Lung (tissue), 12 donors: ENCODE measurements around the gene GADD45B. TPM values are rescaled to one million over a fixed set of nuclear protein-coding genes. Genes with fewer than 3 reads are reported as not detected.

Experiments used
- ATAC-seq: fragments of 200-7000 bp; cut with Tn5 transposase; one replicate; pipeline ENCODE4 v1.9.1; 2020; ENCODE audit warnings: moderate number of reproducible peaks; ENCODE audit not compliant: insufficient read depth, low FRiP score
- DNase-seq, 3 donors: peaks; one replicate each; pipeline ENCODE4 v3.0.0-alpha.2; 2013 to 2017
- H3K27ac ChIP-seq, 2 donors: one replicate each; pipeline ENCODE4 v1.5.1; 2013; ENCODE audit warnings: mild to moderate bottlenecking in 2 of 2, moderate library complexity in 2 of 2, control low read depth in 1 of 2, inconsistent platforms in 1 of 2, low read depth in 1 of 2, low read length in 1 of 2
- H3K27me3 ChIP-seq, 3 donors: one replicate each; pipeline ENCODE4 v1.5.1; 2013; ENCODE audit warnings: low read length in 2 of 3; ENCODE audit not compliant: control insufficient read depth in 3 of 3, insufficient read depth in 3 of 3
- H3K36me3 ChIP-seq, 4 donors: one replicate each; pipeline ENCODE4 v1.5.1; 2013; ENCODE audit warnings: low read length in 4 of 4, mild to moderate bottlenecking in 1 of 4, moderate library complexity in 1 of 4; ENCODE audit not compliant: control insufficient read depth in 4 of 4, insufficient read depth in 4 of 4
- H3K4me1 ChIP-seq, 5 donors: one replicate each; pipeline ENCODE4 v1.5.1; 2013; ENCODE audit warnings: low read length in 5 of 5, mild to moderate bottlenecking in 2 of 5, moderate library complexity in 1 of 5; ENCODE audit not compliant: control insufficient read depth in 5 of 5, insufficient read depth in 5 of 5
- H3K4me3 ChIP-seq: one replicate; pipeline ENCODE4 v1.5.1; 2013; ENCODE audit warnings: mild to moderate bottlenecking, control low read depth, moderate library complexity
- H3K9ac ChIP-seq, 2 donors: one replicate each; pipeline ENCODE4 v1.5.1; 2013; ENCODE audit warnings: low read length in 2 of 2, control low read depth in 1 of 2; ENCODE audit not compliant: insufficient read depth in 1 of 2
- H3K9me3 ChIP-seq, 4 donors: one replicate each; pipeline ENCODE4 v1.5.1; 2013; ENCODE audit warnings: low read length in 3 of 4, mild to moderate bottlenecking in 1 of 4, moderate library complexity in 1 of 4; ENCODE audit not compliant: control insufficient read depth in 4 of 4, insufficient read depth in 3 of 4
- WGBS, 2 donors: extraction: QIAGEN DNeasy Blood & Tissue Kit; methylation state at CpG; one replicate each; pipeline ENCODE4 v1.1.7; 2013; 5-methylcytosine and 5-hydroxymethylcytosine counted together
- polyA plus RNA-seq, 2 donors: library from polyadenylated mRNA; stranded (reverse); fragments of 200-250 nt; gene quantifications; one replicate each; pipeline ENCODE4 v1.2.1, GENCODE V29; 2013
- total RNA-seq, 2 donors: library from RNA; depleted of rRNA in 1 of 2; stranded (reverse); fragments of >200 nt in 1 of 2; gene quantifications; one replicate each; pipeline ENCODE4 v1.2.1, GENCODE V29; 2014 to 2021
- TF ChIP-seq, protein P1 (sequence below): IDR thresholded peaks from 2 replicates; pipeline ENCODE4 v1.5.1; 2012; ENCODE audit warnings: mild to moderate bottlenecking; ENCODE audit errors: control extremely low read depth, extremely low read depth
- donor health status: control.
- donor health status: control.
- donor health status: Bipolar disorder and iron deficiency.
- donor health status: healthy.
- donor health status: DM: yes; HTN: yes; CAD: no.

The GADD45B gene
- total and polyA plus RNA-seq, 4 donors: 81.0 to 405 (median 92.6) TPM

DNA sequence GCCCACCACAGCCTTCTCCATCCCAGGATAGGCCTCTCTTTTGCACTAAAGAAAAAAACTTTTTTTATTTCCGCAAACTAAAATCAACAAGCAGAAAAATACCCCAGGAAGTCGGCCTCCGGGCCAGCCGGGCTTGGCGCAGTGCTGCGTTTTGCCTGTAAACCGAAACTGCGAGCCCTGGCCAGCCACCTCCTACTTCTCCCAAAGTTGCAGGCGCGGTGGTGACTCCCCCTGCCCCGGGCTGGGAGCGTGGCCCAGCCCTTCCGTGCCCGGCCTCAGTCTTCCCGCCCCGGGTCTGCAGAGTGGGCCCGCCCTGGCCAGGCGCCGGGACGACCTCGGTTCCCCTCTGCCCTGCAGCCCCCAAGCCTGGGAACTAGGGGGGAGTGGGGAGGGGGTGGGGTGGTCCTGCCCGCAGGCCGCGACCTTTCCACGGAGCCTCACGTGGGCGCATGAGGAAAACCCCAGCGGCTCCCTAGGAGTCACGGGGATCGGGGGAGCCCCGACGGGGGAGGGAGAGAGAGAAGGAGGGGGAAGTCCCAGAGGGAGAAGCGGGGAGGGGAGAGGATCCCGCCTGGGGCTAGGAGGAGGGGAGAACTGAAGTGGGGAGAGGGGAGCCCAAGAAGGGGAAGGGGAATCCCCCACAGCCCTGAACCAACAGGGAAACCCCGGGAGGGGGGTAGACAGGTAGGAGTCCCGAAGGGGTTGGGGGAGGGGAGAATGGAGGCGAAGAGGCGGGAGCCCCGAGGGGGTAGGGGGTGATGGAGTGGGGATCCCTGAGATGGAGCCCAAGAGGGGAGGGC, 3.0 kb downstream of the GADD45B start:
- H3K36me3 ChIP-seq: peaks cover 0 to 8% (median 0%) of the 10 kb centered on the region in 4 donors
- H3K9me3 ChIP-seq: peaks cover 0 to 4% (median 2%) of the 10 kb centered on the region in 4 donors
- WGBS, 2 donors: 2 to 4% methylated on average over 35 to 39 of the region's 39 CpGs
- H3K9ac ChIP-seq: no peak overlapping the region
- peaks cover 0 to 36% (median 4%) of the 10 kb centered on the region in 5 donors for H3K4me1 ChIP-seq
- TF ChIP-seq, protein P1, sequence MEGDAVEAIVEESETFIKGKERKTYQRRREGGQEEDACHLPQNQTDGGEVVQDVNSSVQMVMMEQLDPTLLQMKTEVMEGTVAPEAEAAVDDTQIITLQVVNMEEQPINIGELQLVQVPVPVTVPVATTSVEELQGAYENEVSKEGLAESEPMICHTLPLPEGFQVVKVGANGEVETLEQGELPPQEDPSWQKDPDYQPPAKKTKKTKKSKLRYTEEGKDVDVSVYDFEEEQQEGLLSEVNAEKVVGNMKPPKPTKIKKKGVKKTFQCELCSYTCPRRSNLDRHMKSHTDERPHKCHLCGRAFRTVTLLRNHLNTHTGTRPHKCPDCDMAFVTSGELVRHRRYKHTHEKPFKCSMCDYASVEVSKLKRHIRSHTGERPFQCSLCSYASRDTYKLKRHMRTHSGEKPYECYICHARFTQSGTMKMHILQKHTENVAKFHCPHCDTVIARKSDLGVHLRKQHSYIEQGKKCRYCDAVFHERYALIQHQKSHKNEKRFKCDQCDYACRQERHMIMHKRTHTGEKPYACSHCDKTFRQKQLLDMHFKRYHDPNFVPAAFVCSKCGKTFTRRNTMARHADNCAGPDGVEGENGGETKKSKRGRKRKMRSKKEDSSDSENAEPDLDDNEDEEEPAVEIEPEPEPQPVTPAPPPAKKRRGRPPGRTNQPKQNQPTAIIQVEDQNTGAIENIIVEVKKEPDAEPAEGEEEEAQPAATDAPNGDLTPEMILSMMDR: no peak
- ATAC-seq (peak; percentile 23), DNase-seq (peak; percentile 77 to 90 (median 79))
- H3K27ac ChIP-seq: peak overlapping the region; percentile 43 to 85
- H3K27me3 ChIP-seq: peaks cover 0 to 6% (median 0%) of the 10 kb centered on the region in 3 donors
- H3K4me3 ChIP-seq: peak overlapping the region; percentile 32

DNA sequence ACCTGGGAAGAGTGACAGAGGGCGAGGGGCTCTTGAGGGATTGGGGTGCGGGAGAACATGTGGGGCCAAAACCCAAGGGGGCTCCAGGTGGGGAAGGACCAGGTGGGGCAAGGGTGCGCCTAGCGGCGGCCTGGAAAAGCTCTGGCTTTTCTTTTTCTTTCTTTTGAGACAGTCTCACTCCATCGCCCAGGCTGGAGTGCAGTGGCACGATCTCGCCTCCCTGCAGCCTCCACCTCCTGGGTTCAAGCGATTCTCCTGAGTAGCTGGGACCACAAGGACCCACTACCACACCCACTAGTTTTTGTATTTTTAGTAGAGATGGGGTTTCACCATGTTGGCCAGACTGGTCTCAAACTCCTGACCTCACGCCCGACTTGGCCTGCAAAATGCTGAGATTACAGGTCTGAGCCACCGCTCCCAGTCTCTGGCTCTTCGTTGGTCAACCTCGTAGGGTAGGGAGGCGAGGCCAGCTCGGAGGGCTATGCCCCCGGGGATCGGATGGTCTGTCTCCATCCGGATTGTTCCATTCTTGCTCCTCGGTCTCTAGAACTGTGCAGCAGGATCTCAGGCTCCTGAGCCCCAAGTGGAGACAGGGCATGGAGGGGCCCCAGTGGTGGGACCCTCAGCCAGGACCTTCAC, 3.7 kb downstream of the GADD45B start:
- Histone ChIP-seq H3K9me3 (peaks cover 0 to 5% (median 2%) of the 10 kb centered on the region in 4 donors), H3K4me3 (no peak overlapping the region), H3K27ac (no peak overlapping the region), H3K27me3 (peaks cover 0 to 6% (median 0%) of the 10 kb centered on the region in 3 donors), H3K4me1 (peaks cover 0 to 35% (median 4%) of the 10 kb centered on the region in 5 donors), H3K36me3 (peaks cover 0 to 8% (median 0%) of the 10 kb centered on the region in 4 donors), H3K9ac (no peak overlapping the region)
- 68 to 74% methylated on average over 20 of the region's 20 CpGs for WGBS, 2 donors
- ATAC-seq (no peak), DNase-seq (no peak)
- TF ChIP-seq, protein P1: no peak

DNA sequence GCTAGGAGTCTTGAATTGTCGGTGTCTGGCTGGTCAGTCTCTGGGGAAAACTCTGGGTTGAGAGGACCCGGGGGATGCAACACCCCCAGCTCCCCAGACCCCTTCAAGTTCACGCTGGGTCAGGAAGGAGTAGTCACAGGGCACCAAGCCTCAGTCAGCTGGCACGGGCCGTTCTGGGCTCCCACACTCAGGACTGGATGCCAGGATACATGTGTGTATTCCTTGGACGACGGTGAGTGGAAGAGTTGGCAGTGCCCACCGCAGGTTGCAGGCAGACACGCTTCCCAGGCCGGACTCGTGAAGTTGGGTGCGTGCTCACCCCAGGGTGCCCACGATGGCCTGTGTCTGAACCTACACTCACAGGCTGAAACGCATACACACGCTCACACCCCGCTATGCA, 5.5 kb downstream of the GADD45B start:
- H3K4me3 ChIP-seq: no peak overlapping the region
- 95 to 96% methylated on average over 16 of the region's 16 CpGs for WGBS, 2 donors
- no peak for ATAC-seq
- H3K27me3 ChIP-seq: peaks cover 0 to 6% (median 0%) of the 10 kb centered on the region in 3 donors
- no peak overlapping the region for H3K27ac ChIP-seq
- H3K4me1 ChIP-seq: peaks cover 0 to 25% (median 4%) of the 10 kb centered on the region in 5 donors
- H3K9me3 ChIP-seq: peaks cover 0 to 5% (median 2%) of the 10 kb centered on the region in 4 donors
- H3K9ac ChIP-seq: no peak overlapping the region
- no peak for DNase-seq
- peaks cover 0 to 8% (median 0%) of the 10 kb centered on the region in 4 donors for H3K36me3 ChIP-seq
- TF ChIP-seq, protein P1: no peak
